ENCODE measurements around the gene POLR2J.
"Not testable (repeated sequence)": the region's sequence is repeated elsewhere in the genome, so short reads cannot be mapped to it uniquely, and the experiment has no call there.

POLR2J gene

GRCh38 chr7:102494473-102495149 is 15.9 kb upstream of the POLR2J start:
- DNase-seq: not testable (repeated sequence)

GRCh38 chr7:102494026-102494425 is 15.3 kb upstream of the POLR2J start:
- not testable (repeated sequence) for DNase-seq

- DNase-seq: not testable (repeated sequence)
Measured at GRCh38 chr7:102493220-102493935, 14.7 kb upstream of the POLR2J start.

GRCh38 chr7:102490529-102491075 is 11.9 kb upstream of the POLR2J start:
- not testable (repeated sequence) for DNase-seq

GRCh38 chr7:102484317-102484716 is 5.6 kb upstream of the POLR2J start:
- not testable (repeated sequence) for DNase-seq

- DNase-seq: not testable (repeated sequence)
Measured at GRCh38 chr7:102481962-102482361, 3.2 kb upstream of the POLR2J start.

- DNase-seq: not testable (repeated sequence)
Measured at GRCh38 chr7:102479982-102480637, 1.4 kb upstream of the POLR2J start.

GRCh38 chr7:102479209-102479584 is 475 bp upstream of the POLR2J start:
- DNase-seq: not testable (repeated sequence)

GRCh38 chr7:102474736-102475435 is 3.8 kb downstream of the POLR2J start:
- not testable (repeated sequence) for DNase-seq

- not testable (repeated sequence) for DNase-seq
Measured at GRCh38 chr7:102474116-102474515, 4.6 kb downstream of the POLR2J start.

- DNase-seq: no peak
Measured at GRCh38 chr7:102473271-102473991, 5.3 kb downstream of the POLR2J start.

GRCh38 chr7:102472126-102473041 is 6.3 kb downstream of the POLR2J start:
- DNase-seq: no peak

- no peak for DNase-seq
Measured at GRCh38 chr7:102471791-102472125, 7.0 kb downstream of the POLR2J start.

- no peak for DNase-seq
Measured at GRCh38 chr7:102469972-102470825, 8.5 kb downstream of the POLR2J start.

GRCh38 chr7:102469351-102469971 is 9.3 kb downstream of the POLR2J start:
- no peak for DNase-seq

- DNase-seq: no peak
Measured at GRCh38 chr7:102468478-102469350, 10.0 kb downstream of the POLR2J start.

- DNase-seq: no peak
Measured at GRCh38 chr7:102467581-102468477, 10.9 kb downstream of the POLR2J start.

GRCh38 chr7:102466097-102466496 is 12.6 kb downstream of the POLR2J start:
- DNase-seq: no peak
